Measurements from ENCODE around the gene BICC1. TPM values are rescaled to one million over a fixed set of nuclear protein-coding genes. Genes with fewer than 3 reads are reported as not detected.

Gene BICC1
- total and polyA plus RNA-seq, 2 of the 13 experiments (the other 11 are each of a cell fraction or from before 2014, with no cell fraction given), result 0.18 to 1.5 TPM

GRCh38 chr10:58723186-58723585 is 210.5 kb downstream of the BICC1 start:
- no peak overlapping the region for H3K27ac ChIP-seq (ENCODE audit: extremely low read length, insufficient read depth, low read length)
- no peaks in the 10 kb centered on the region for H3K36me3 ChIP-seq (replicated peaks in 1 of 2; ENCODE audit: control insufficient read depth in 1 of 2, insufficient read depth in 2 of 2, low read length in 2 of 2)
- POLR2A ChIA-PET, result no interaction called here
- no peak for DNase-seq (ENCODE audit: low spot score)
- H3K27me3 ChIP-seq (ENCODE audit: control insufficient read depth in 1 of 2, insufficient read depth in 2 of 2, low read length in 2 of 2), result no peaks in the 10 kb centered on the region
- no peak for ATAC-seq
- H3K9me3 ChIP-seq (ENCODE audit: low read length), result no peaks in the 10 kb centered on the region
- CTCF ChIA-PET (ENCODE audit: low intra/inter-chr PET ratio, low total read pairs), result no interaction called here
- FAIRE-seq, result no peak
- no peak for TF ChIP-seq MZF1 (CRISPR knock-in tag; IDR thresholded peaks at IDR 0.05; ENCODE audit: borderline replicate concordance)
- no peak for TF ChIP-seq ARID5B (CRISPR knock-in tag; IDR thresholded peaks at IDR 0.05)
- no peak for TF ChIP-seq ZNF142 (CRISPR knock-in tag; IDR thresholded peaks at IDR 0.05)
- TF ChIP-seq ZNF143 (CRISPR knock-in tag; IDR thresholded peaks at IDR 0.05), result no peak
- no peak for TF ChIP-seq YEATS2 (CRISPR knock-in tag; IDR thresholded peaks at IDR 0.05; ENCODE audit: borderline replicate concordance)
- TF ChIP-seq SCMH1 (CRISPR knock-in tag; IDR thresholded peaks at IDR 0.05; ENCODE audit: borderline replicate concordance), result no peak
- no peak for TF ChIP-seq TARDBP (CRISPR knock-in tag; IDR thresholded peaks at IDR 0.05)
- no peak for TF ChIP-seq FOXA1 (IDR thresholded peaks at IDR 0.05)
- TF ChIP-seq FOXA1 (CRISPR knock-in tag; IDR thresholded peaks at IDR 0.05), result no peak
- TF ChIP-seq NBN (conservative IDR thresholded peaks at IDR 0.05), result no peak
- no peak for TF ChIP-seq MEIS2 (CRISPR knock-in tag; IDR thresholded peaks at IDR 0.05)
- no peak for TF ChIP-seq MED13 (CRISPR knock-in tag; IDR thresholded peaks at IDR 0.05)
- TF ChIP-seq TCF7L2 (IDR thresholded peaks at IDR 0.05; ENCODE audit: low read depth, low read length), result no peak
- TF ChIP-seq MXD4 (CRISPR knock-in tag; IDR thresholded peaks at IDR 0.05), result no peak
- no peak for TF ChIP-seq HMG20B (CRISPR knock-in tag; conservative IDR thresholded peaks at IDR 0.05)
- no peak for TF ChIP-seq ZNF674 (CRISPR knock-in tag; IDR thresholded peaks at IDR 0.05; ENCODE audit: low read depth)
- no peak for TF ChIP-seq ZNF274 (CRISPR knock-in tag; IDR thresholded peaks at IDR 0.05)
- no peak for TF ChIP-seq PLRG1 (conservative IDR thresholded peaks at IDR 0.05)
- intact Hi-C loops (cut with micrococcal nuclease; ENCODE audit: unreplicated experiment), result no loop called here
- H3K4me2 ChIP-seq (ENCODE audit: low read depth, low read length), result no peak overlapping the region
- H4K20me1 ChIP-seq (ENCODE audit: insufficient read depth, low read length), result no peaks in the 10 kb centered on the region; the same call in 1 of the 2 replicates
- H3K79me2 ChIP-seq (ENCODE audit: insufficient read depth, low read length), result no peaks in the 10 kb centered on the region
- H3K9ac ChIP-seq (ENCODE audit: insufficient read depth, low read depth, low read length), result no peak overlapping the region
- BruUV-seq (replicated peaks), result no TSS peak
- no peaks in the 10 kb centered on the region for H3K4me1 ChIP-seq (ENCODE audit: insufficient read depth, low read length)
- no peak overlapping the region for H3K4me3 ChIP-seq (replicated peaks in 1 of 3; ENCODE audit: insufficient read depth in 1 of 3, low read depth in 2 of 3, low read length in 3 of 3)
- WGBS (ENCODE audit: low lambda C conversion rate), result 79% methylated on average over 2 of the region's 2 CpGs
- in situ Hi-C loops (cut with HindIII; ENCODE audit: extremely low pct_ligation_motif_present, low pct_unique_long_range_greater_than_20kb), result no loop called here
- H2AFZ ChIP-seq (ENCODE audit: low read length), result no peak overlapping the region
